Measurements from ENCODE around the gene DBT. TPM values are rescaled to one million over a fixed set of nuclear protein-coding genes. Genes with fewer than 3 reads are reported as not detected.

The DBT gene
- total RNA-seq, 4 donors from 2014 or later: 6.4 to 9.9 (median 8.2) TPM

GRCh38 chr1:100284591-100284990 is 35.0 kb upstream of the DBT start:
- DNase-seq (ENCODE audit: low spot score in 2 of 2): no peak

GRCh38 chr1:100279954-100280682 is 30.5 kb upstream of the DBT start:
- no peak for DNase-seq (ENCODE audit: low spot score in 2 of 2)
- no peak overlapping the region for H3K4me3 ChIP-seq (ENCODE audit: low read depth, poor library complexity, severe bottlenecking)
- intact Hi-C loops (cut with DNase I; ENCODE audit: low total_unique reads): no loop called here
- no peak for TF ChIP-seq POLR2A (IDR thresholded peaks at IDR 0.05)
- TF ChIP-seq, protein P1, sequence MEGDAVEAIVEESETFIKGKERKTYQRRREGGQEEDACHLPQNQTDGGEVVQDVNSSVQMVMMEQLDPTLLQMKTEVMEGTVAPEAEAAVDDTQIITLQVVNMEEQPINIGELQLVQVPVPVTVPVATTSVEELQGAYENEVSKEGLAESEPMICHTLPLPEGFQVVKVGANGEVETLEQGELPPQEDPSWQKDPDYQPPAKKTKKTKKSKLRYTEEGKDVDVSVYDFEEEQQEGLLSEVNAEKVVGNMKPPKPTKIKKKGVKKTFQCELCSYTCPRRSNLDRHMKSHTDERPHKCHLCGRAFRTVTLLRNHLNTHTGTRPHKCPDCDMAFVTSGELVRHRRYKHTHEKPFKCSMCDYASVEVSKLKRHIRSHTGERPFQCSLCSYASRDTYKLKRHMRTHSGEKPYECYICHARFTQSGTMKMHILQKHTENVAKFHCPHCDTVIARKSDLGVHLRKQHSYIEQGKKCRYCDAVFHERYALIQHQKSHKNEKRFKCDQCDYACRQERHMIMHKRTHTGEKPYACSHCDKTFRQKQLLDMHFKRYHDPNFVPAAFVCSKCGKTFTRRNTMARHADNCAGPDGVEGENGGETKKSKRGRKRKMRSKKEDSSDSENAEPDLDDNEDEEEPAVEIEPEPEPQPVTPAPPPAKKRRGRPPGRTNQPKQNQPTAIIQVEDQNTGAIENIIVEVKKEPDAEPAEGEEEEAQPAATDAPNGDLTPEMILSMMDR (IDR thresholded peaks at IDR 0.05): no peak
- WGBS, 2 donors: 81 to 85% methylated on average over 2 of the region's 2 CpGs

More at GRCh38 chr1:100284591-100284990, 35.0 kb upstream of the DBT start:
- H3K4me3 ChIP-seq (ENCODE audit: low read depth, poor library complexity, severe bottlenecking): no peak overlapping the region
- TF ChIP-seq, protein P1 (IDR thresholded peaks at IDR 0.05): no peak
- no peak for TF ChIP-seq POLR2A (IDR thresholded peaks at IDR 0.05)
- WGBS, 2 donors: 94 to 97% methylated on average over 5 of the region's 5 CpGs
- intact Hi-C loops (cut with DNase I; ENCODE audit: low total_unique reads): no loop called here

DNA sequence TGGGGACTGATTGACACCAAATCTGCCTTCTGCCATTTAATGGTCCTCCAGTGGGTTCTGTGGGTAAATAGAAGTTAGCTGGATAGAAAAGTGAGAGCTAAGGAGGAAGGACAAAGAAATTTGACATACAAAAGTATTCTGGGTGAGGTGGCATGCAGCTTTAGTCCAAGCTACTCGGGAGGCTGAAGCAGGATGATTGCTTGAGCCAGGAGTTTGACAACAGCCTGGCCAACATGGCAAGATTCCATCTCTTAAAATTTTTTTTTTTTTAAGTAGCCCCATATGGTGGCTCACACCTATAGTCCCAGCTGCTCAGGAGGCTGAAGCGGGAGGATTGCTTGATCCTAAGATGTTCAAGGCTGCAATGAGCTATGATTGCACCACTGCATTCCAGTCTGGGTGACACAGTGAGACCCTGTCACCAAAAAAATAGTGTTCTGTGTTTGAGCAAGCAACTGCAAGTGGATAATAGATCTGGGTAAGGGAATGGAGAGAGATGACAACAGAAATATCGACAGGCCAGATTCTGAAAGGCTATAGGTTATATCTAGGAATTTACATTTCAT is 29.8 kb upstream of the DBT start:
- WGBS, 2 donors: 81 to 84% methylated on average over 3 of the region's 3 CpGs
- intact Hi-C loops (cut with DNase I; ENCODE audit: low total_unique reads): no loop called here
- TF ChIP-seq, protein P1 (IDR thresholded peaks at IDR 0.05): no peak
- no peak for TF ChIP-seq POLR2A (IDR thresholded peaks at IDR 0.05)
- H3K4me3 ChIP-seq (ENCODE audit: low read depth, poor library complexity, severe bottlenecking): no peak overlapping the region
- DNase-seq (ENCODE audit: low spot score in 2 of 2): no peak

GRCh38 chr1:100277866-100278265 is 28.2 kb upstream of the DBT start:
- TF ChIP-seq, protein P1 (IDR thresholded peaks at IDR 0.05): no peak
- no peak for TF ChIP-seq POLR2A (IDR thresholded peaks at IDR 0.05)
- intact Hi-C loops (cut with DNase I; ENCODE audit: low total_unique reads): no loop called here
- 73 to 88% methylated on average over 1 of the region's 1 CpG for WGBS, 2 donors

GRCh38 chr1:100268202-100268601 is 18.6 kb upstream of the DBT start:
- no peak for DNase-seq (ENCODE audit: low spot score in 2 of 2)
- TF ChIP-seq, protein P1 (IDR thresholded peaks at IDR 0.05): no peak
- TF ChIP-seq POLR2A (IDR thresholded peaks at IDR 0.05): no peak
- H3K4me3 ChIP-seq (ENCODE audit: low read depth, poor library complexity, severe bottlenecking): no peak overlapping the region
- intact Hi-C loops (cut with DNase I; ENCODE audit: low total_unique reads): no loop called here
- WGBS, 2 donors: 97 to 99% methylated on average over 4 of the region's 4 CpGs

More at GRCh38 chr1:100277866-100278265, 28.2 kb upstream of the DBT start:
- DNase-seq (ENCODE audit: low spot score in 2 of 2): no peak
- no peak overlapping the region for H3K4me3 ChIP-seq (ENCODE audit: low read depth, poor library complexity, severe bottlenecking)

All from lower leg skin (tissue), 4 donors.